HG03280 (cell line): ENCODE data around the gene TRAM1L1.

Experiments used
- ATAC-seq: cut with Tn5 transposase; IDR thresholded peaks from one replicate; pipeline ENCODE4 v1.9.1; 2021; ENCODE audit warnings: mild to moderate bottlenecking, moderate library complexity; ENCODE audit not compliant: unreplicated experiment

The TRAM1L1 gene

DNA sequence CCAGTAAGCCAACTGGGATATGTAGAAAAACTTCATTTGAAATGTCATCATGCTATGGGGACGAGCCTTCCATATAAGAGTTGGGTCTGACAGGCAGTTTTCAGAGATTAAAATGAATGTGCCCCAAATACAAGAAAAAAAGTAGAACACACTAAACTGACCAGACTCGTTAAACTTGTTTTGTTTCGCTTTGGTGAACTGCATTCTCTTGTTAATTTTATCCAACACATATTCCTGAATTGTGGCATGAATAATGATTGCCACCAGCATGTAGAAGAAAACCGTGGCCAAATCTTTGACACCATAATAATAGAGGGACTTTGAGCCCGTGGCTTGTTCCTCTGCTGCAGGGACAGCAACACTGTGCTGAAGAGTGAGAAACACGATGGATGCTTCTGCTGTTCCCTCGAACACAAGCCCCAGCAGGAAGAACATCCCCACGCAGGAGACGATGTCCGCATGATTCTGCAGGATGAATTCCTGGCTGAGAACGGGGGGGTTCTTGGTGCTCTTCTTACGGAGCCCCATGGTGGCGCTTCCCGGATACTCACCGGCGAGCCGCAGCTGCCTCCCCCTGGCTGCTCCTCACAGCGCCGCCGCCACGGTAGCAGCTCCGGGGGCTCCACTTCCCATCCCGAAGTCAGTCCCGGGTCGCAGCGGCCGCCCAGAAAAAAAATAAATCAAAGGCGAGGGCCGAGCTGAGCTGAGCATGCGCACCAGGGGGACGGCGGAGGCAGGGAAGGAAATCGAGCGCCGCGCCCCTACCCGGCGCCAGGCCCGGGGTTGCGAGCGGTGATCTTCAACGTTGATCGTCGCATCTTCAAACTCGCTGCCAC, at the start of gene TRAM1L1:
Gene TRAM1L1 (minus strand): TSS at position 711 of the 836 bp plus-strand sequence. CDS start 183 bp downstream, at position 528.
- ATAC-seq, result no peak

DNA sequence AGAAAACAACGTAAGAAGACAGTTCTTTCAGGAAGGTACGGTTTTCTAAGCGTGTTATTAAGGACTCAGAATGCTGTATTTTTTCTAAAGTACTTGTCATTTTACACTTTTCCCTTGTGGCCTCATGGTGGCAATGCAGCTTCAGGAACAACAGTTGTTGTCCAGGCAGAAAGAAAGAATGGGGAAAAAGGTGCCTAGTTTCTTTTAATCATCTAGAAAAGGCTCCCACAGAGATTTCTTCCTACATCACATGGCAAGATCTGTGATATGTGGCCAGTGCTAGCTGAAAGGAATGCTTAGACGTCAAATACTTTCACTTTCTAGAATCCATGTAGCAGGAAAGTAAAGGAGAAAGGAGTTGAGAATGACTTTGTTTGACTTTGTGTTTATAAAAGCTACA, 49.0 kb upstream of the TRAM1L1 start:
- no peak for ATAC-seq

DNA sequence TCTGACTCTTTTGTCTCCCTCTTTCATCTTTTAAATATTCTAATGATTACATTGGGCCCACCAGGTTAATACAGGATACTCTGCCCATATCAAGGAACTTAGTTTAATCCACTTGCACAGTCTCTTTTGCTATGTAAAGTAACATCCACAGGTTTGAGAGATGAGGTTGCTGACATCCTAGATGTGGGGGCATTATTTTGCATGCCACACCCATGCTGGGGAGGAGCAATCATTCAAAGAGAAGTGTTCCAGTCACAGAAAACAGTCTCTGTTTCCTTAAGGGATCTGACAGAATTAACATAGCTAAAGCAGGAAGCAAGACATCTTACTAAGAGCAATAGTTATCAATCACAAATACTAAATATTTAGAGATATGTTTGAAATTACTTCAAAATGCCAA, 11.5 kb upstream of the TRAM1L1 start:
- ATAC-seq, result no peak

DNA sequence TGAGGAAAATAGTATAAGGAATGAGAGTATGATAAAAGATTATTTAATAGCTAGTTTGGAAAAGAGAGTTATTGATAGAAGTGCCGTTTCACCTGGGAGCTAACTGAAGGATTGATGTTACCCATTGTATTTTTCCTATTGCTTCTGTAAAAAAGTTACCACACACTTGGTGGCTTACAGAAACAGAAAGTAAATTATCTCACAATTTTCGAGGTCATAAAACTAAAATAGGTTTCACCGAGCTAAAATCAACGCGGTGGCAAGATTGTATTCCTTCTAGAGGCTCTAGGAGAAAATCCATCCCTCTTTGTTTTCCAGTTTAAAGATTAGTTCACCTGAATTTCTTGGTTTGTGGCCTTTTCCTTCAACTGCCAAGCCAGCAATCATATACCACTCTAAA, 11.1 kb upstream of the TRAM1L1 start:
- ATAC-seq, result no peak

DNA sequence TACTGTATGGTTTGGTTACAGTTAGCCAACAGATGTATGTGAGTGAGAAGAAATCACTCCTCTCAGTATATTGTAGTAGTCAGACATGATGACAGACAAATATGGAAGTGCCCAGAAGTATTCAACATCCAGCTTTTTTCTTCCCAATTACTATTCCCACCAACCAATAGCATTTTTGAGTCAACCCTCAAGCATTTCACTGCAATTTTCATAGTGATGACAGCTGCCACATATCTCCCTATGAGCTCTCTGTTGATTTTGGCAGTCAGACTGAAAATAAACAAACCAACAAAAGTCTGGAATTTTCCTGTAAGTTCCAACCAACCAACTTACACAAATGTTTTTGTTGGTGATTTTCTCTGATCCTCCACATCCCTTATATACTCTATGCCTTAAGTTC, 8.2 kb upstream of the TRAM1L1 start:
- no peak for ATAC-seq

DNA sequence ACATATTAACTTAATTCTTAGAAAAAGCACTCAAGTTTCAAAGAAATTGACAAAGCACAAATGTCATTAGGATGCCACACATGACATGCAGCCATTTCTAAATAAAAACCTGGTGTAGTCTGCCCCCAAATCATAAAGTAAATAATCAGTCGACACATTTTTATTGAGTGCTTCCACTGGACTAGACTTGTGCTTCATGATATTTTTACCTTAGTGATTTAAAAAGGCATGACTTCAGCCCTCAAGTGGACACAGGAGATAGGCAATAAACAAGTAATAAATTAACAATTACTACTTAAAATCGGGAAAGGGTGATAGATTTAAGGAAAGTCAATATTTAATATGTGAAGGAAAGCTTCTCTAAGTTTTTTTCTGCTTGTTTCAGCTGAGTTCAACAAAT, 7.6 kb downstream of the TRAM1L1 start:
- no peak for ATAC-seq

DNA sequence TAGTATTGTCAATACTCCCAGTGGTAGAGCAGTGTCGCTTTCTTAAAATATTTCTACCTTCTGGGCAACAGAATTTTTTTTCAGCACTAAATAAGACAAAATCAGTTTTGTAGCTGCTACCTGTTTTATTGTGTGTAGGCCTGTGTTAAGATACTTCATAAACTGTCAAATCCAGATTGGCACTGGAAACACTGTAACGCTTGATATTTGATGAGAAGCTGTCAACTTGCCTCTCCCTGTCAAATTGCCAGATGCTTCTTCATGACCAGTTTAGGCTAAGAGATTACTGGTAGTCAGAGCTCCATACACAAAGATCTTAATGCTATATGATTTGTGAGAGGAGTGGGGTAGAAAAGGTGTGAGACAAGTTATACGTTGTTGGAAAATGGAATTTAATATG, 17.3 kb downstream of the TRAM1L1 start:
- no peak for ATAC-seq

DNA sequence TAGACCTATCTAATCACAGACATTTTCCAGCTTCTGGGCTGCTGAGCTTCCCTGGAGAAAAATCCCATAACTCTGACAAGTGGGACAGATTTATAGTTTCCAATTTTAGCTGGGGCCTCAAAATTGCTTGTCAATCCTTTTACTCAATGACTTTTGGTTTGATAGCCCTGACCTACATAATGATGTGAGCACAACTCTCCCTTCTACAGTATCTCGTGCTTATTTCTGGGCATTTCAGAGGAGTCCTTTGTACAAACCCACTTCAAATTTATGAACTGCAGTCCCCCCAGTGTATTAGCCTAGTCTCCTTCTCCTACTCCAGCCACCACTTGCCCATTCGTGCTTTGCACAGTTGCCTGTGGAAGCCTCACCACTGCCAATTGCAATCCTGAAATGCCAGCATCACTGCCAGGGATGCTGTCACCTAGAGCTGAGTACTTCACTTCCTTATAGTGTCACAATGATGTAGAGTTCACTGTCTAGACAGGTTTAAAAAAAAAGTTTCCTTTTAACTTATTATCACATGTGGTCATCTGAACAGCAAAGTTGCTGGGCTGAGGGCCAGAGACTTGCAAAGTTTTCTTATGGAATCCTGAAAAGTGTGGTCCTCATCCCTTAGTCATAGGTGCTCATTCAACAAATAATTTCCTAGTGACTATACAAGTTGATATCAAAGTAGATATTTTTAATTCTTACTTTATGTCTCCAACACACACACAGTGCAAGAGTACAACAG, 21.2 kb downstream of the TRAM1L1 start:
- ATAC-seq, result no peak

DNA sequence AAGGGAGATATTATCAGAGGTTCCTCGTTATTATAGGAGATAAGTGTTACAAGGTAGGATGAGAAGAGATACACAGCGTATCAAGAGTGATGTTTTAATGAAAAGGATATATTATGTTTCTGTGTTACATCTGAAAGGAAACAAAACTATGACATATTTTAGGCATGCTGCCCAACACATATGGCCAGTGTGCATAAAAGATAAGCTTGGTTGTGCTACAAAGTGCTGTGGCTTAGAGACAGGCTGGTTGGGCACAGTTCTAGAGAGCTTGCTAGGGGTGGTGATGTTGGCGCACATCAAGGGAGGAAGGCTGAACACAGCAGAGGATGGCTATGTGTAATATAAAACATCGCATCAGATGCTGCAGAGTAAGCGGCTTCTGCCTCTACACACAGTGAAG, 42.4 kb downstream of the TRAM1L1 start:
- ATAC-seq, result no peak
